Panc1 (cell line): ENCODE results near the gene HS2ST1. TPM values are rescaled to one million over a fixed set of nuclear protein-coding genes. Genes with fewer than 3 reads are reported as not detected.

ENCODE experiments used
- ATAC-seq: fragments of 200-7000 bp; cut with Tn5 transposase; 2 replicates; pipeline ENCODE4 v1.9.1; 2020; ENCODE audit warnings: mild to moderate bottlenecking, moderate library complexity
- BruUV-seq: library from RNA; stranded (reverse); fragments of 400-500 nt; replicated peaks from 2 replicates; lab custom pipeline; 2021; lab: Mats Ljungman, UMichigan
- CTCF ChIA-PET: fragments of 300-600 bp; sonication (Branson Sonifier 250); formaldehyde crosslinking; loops from one replicate; lab custom pipeline; 2022; ENCODE audit warnings: antibody characterized with exemption; lab: Charles Lee
- POLR2A ChIA-PET: fragments of 300-600 bp; sonication (Branson Sonifier 250); formaldehyde crosslinking; loops from one replicate; lab custom pipeline; 2022; ENCODE audit warnings: antibody characterized with exemption; lab: Charles Lee
- DNase-seq: peaks from one replicate; pipeline ENCODE4 v3.0.0-alpha.2; 2010; ENCODE audit warnings: low read depth, low spot score
- H3K27ac ChIP-seq: 2 replicates; pipeline ENCODE4 v1.5.1; 2011; ENCODE audit warnings: mild to moderate bottlenecking, low read length, inconsistent platforms
- H3K27me3 ChIP-seq: fragments of 200-500 bp; sonication (Bioruptor generic); 2 replicates; pipeline ENCODE4 v1.6.0; 2014; ENCODE audit warnings: low read length, inconsistent platforms; ENCODE audit not compliant: control insufficient read depth, insufficient read depth
- H3K36me3 ChIP-seq: fragments of 200-500 bp; sonication (Bioruptor generic); 2 replicates; pipeline ENCODE4 v1.5.1; 2014; ENCODE audit warnings: inconsistent platforms, mild to moderate bottlenecking, low read length, moderate library complexity; ENCODE audit not compliant: control insufficient read depth, insufficient read depth
- H3K4me1 ChIP-seq: 2 replicates; pipeline ENCODE4 v1.5.1; 2011; ENCODE audit warnings: inconsistent platforms, mild to moderate bottlenecking, low read length, moderate library complexity; ENCODE audit not compliant: control insufficient read depth, insufficient read depth
- H3K4me3 ChIP-seq, 2 experiments: 2 replicates each; pipeline ENCODE4 v1.5.1; 2011 to 2012; ENCODE audit warnings: low read depth in 2 of 2, low read length in 2 of 2, mild to moderate bottlenecking in 2 of 2, inconsistent platforms in 1 of 2, moderate library complexity in 1 of 2
- H3K9me3 ChIP-seq: fragments of 200-500 bp; sonication (Bioruptor generic); 2 replicates; pipeline ENCODE4 v1.5.1; 2014; ENCODE audit warnings: low read depth, mild to moderate bottlenecking, inconsistent platforms, low read length, moderate library complexity; ENCODE audit not compliant: control insufficient read depth, insufficient read depth
- CTCF ChIP-seq: fragments of 450-650 bp; IDR thresholded peaks from 2 replicates; pipeline ENCODE4 v1.5.1; 2017; ENCODE audit warnings: mild to moderate bottlenecking
- POLR2AphosphoS5 ChIP-seq: IDR thresholded peaks from 2 replicates; pipeline ENCODE4 v1.6.1; 2012; ENCODE audit warnings: mild to moderate bottlenecking, low read depth, low read length, moderate library complexity
- REST ChIP-seq, 2 experiments: IDR thresholded peaks; 2 replicates each; pipeline ENCODE4 v1.6.1; 2011 to 2012; ENCODE audit warnings: low read depth in 2 of 2, control low read depth in 1 of 2, low read length in 1 of 2, mild to moderate bottlenecking in 1 of 2, moderate library complexity in 1 of 2; ENCODE audit not compliant: insufficient read depth in 1 of 2
- SIN3A ChIP-seq: IDR thresholded peaks from 2 replicates; pipeline ENCODE4 v1.6.1; 2012; ENCODE audit warnings: low read depth, mild to moderate bottlenecking, low read length, moderate library complexity, borderline replicate concordance; ENCODE audit not compliant: insufficient read depth
- TCF7L2 ChIP-seq: IDR thresholded peaks from 2 replicates; pipeline ENCODE4 v1.6.1; 2011; ENCODE audit warnings: mild to moderate bottlenecking, low read depth, low read length, inconsistent platforms
- in situ Hi-C: cut with HindIII; loops from 2 replicates; pipeline ENCODE4 v1.10.0; 2016; ENCODE audit warnings: low sequenced_read_pairs, low pct_unique_long_range_greater_than_20kb
- intact Hi-C: fragments of 100-400 bp; cut with micrococcal nuclease; formaldehyde crosslinking; loops from one replicate; pipeline ENCODE4 v1.10.0; 2022; ENCODE audit not compliant: unreplicated experiment
- total RNA-seq: library from RNA; stranded (reverse); gene quantifications from one replicate; pipeline ENCODE4 v1.2.1, GENCODE V29; 2021; ENCODE audit not compliant: unreplicated experiment

The HS2ST1 gene
- total RNA-seq, 1 experiment from 2014 or later = 81.0 TPM

GRCh38 chr1:86914998-86915736 is 732 bp downstream of the HS2ST1 start:
- H3K27ac ChIP-seq = peak overlapping the region; percentile 89
- H3K36me3 ChIP-seq = peaks cover 4% of the 10 kb centered on the region; the same call in 1 of the 2 replicates
- peaks cover 21% of the 10 kb centered on the region; the same call in 1 of the 2 replicates for H3K4me1 ChIP-seq
- H3K27me3 ChIP-seq = no peaks in the 10 kb centered on the region
- POLR2A ChIA-PET = interaction anchor here (0.8 kb wide), 1 partner anchor 19 kb away, joined by 3 read pairs; no protein-coding TSS in a partner anchor
- H3K9me3 ChIP-seq = no peaks in the 10 kb centered on the region
- peak; percentile 39 for ATAC-seq
- TF ChIP-seq CTCF (no peak), TCF7L2 (no peak), POLR2AphosphoS5 (no peak), SIN3A (no peak), REST (IDR thresholded peaks at IDR 0.05; ENCODE audit: insufficient read depth in 1 of 2, low read depth in 2 of 2, low read length in 1 of 2) (no peak)
- H3K4me3 ChIP-seq = peak overlapping the region; percentile 94 to 95
- CTCF ChIA-PET = interaction anchor here (1.4 kb wide), 1 partner anchor 50 kb away, joined by 3 read pairs; no protein-coding TSS in a partner anchor
- DNase-seq = peak; percentile 39
- BruUV-seq = TSS peak; percentile 72
- intact Hi-C loops = loop anchor here (10.0 kb wide), 1 partner anchor 110 kb away; no protein-coding TSS in a partner anchor
- in situ Hi-C loops = no loop called here

GRCh38 chr1:86915737-86916235 is 1.4 kb downstream of the HS2ST1 start:
- TF ChIP-seq CTCF = no peak
- no peak for TF ChIP-seq REST (IDR thresholded peaks at IDR 0.05; ENCODE audit: insufficient read depth in 1 of 2, low read depth in 2 of 2, low read length in 1 of 2)
- TF ChIP-seq SIN3A = no peak
- TF ChIP-seq POLR2AphosphoS5 = no peak
- TF ChIP-seq TCF7L2 = no peak
- intact Hi-C loops (loop anchor here (10.0 kb wide), 1 partner anchor 109 kb away; no protein-coding TSS in a partner anchor), in situ Hi-C loops (no loop called here)
- H3K27ac ChIP-seq = peak overlapping the region; percentile 89
- H3K27me3 ChIP-seq = no peaks in the 10 kb centered on the region
- ChIA-PET CTCF (interaction anchor here (1.4 kb wide), 1 partner anchor 49 kb away, joined by 3 read pairs; no protein-coding TSS in a partner anchor), POLR2A (interaction anchor here (0.8 kb wide), 1 partner anchor 18 kb away, joined by 3 read pairs; no protein-coding TSS in a partner anchor)
- DNase-seq = no peak
- no TSS peak for BruUV-seq
- H3K4me1 ChIP-seq = peaks cover 20% of the 10 kb centered on the region; the same call in 1 of the 2 replicates
- H3K4me3 ChIP-seq = peak overlapping the region; percentile 94 to 95
- ATAC-seq = no peak
- peaks cover 4% of the 10 kb centered on the region; the same call in 1 of the 2 replicates for H3K36me3 ChIP-seq
- H3K9me3 ChIP-seq = peaks cover 3% of the 10 kb centered on the region; the same call in 1 of the 2 replicates
